NCI-H82 treated with DMSO at 0.1 percent for 48 hours (cell line): ENCODE measurements around the gene GREM2.

Experiments
- DNase-seq: peaks from one replicate; lab custom pipeline; 2025; ENCODE audit not compliant: unreplicated experiment; lab: John Stamatoyannopoulos, UW

Gene GREM2

GRCh38 chr1:240462766-240463395 lies 149.1 kb downstream of the GREM2 start:
- peak; percentile 79 for DNase-seq

- DNase-seq: no peak
Measured at GRCh38 chr1:240462277-240462676, 149.7 kb downstream of the GREM2 start.

GRCh38 chr1:240457203-240457602 lies 154.8 kb downstream of the GREM2 start:
- no peak for DNase-seq

GRCh38 chr1:240455228-240455821 lies 156.6 kb downstream of the GREM2 start:
- DNase-seq: peak; percentile 22

GRCh38 chr1:240445369-240445768 lies 166.6 kb downstream of the GREM2 start:
- DNase-seq: no peak

- no peak for DNase-seq
Measured at GRCh38 chr1:240441669-240442068, 170.3 kb downstream of the GREM2 start.
